Right atrium auricular region (tissue), 2 donors: ENCODE measurements around the gene ILKAP. TPM values are rescaled to one million over a fixed set of nuclear protein-coding genes. Genes with fewer than 3 reads are reported as not detected.

ENCODE experiments used
- DNase-seq: peaks from one replicate; pipeline ENCODE4 v3.0.0-alpha.2; 2019; ENCODE audit warnings: low spot score
- H3K27ac ChIP-seq, 2 donors: fragments of 200-600 bp; sonication (generic); 1 replicate in 1 of 2; 2 replicates in 1 of 2; pipeline ENCODE4 v1.5.1; 2016 to 2019
- H3K27me3 ChIP-seq, 2 donors: fragments of 200-600 bp; sonication (generic); one replicate each; pipeline versions ENCODE4 v1.5.1 to v1.6.0; 2017 to 2019
- H3K36me3 ChIP-seq: fragments of 200-600 bp; sonication (generic); one replicate; pipeline ENCODE4 v1.5.1; 2016
- H3K4me1 ChIP-seq, 2 donors: fragments of 200-600 bp; sonication (generic); one replicate each; pipeline versions ENCODE4 v1.5.1 to v1.6.0; 2017 to 2019
- H3K4me3 ChIP-seq, 2 donors: fragments of 200-600 bp; sonication (generic); 1 replicate in 1 of 2; 2 replicates in 1 of 2; pipeline ENCODE4 v1.5.1; 2017 to 2019; ENCODE audit warnings: mild to moderate bottlenecking in 1 of 2, moderate library complexity in 1 of 2
- H3K9me3 ChIP-seq, 2 donors: fragments of 200-600 bp; sonication (generic); one replicate each; pipeline ENCODE4 v1.5.1; 2019
- total RNA-seq, 2 donors: library from RNA; depleted of rRNA; stranded (reverse); fragments of >200 nt; gene quantifications; one replicate each; pipeline ENCODE4 v1.1.0, GENCODE V29; 2016
- TF ChIP-seq, protein P1 (sequence below), 2 donors: fragments of 200-600 bp; sonication (generic); IDR thresholded peaks; one replicate each; pipeline ENCODE4 v1.5.1; 2019; ENCODE audit warnings: antibody characterized with exemption in 2 of 2

ILKAP gene
- total RNA-seq, 2 donors from 2014 or later, result 15.9 to 17.6 TPM

DNA sequence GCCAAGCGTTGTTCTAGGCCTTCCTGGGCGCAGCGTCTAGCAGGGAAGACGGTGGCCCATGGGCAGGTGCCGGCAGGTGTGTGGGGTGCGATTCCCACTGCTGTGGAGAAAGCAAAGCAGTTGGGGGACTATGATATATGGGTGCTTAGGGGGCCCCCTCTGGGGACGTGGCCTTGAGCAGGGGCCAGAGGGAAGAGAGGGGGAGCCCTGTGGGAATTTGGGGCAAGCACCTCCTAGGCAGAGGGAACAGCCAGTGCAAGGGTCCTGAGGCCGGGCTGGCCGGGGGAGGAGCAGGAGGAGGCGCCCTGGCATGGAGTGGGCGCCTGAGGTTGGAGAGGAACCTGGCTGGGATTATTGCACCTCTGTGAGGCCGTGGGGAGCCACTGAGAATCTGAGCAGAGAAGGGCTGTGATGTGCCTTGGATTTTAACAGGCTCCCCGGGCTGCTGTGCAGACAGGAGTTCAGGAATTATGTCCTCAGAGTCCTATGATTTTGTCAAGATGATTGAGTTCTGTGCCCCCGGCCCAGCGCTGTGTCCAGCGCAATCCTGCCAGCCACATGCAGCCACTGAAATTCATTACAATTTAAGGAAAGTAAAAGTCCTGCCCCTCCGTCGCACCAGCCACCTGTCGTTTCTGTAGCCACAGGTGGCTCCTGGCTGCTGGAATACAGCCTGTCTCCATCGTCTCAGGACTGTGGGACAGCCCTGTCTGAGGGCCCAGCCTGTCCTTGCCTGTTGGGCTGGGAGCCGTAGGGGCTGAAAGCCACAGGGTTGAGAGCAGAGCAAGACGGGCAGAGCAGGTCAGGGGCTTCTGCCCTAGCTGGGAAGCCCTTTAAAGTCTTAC is 74.1 kb downstream of the ILKAP start:
- no peak overlapping the region for H3K4me3 ChIP-seq
- DNase-seq, result no peak

DNA sequence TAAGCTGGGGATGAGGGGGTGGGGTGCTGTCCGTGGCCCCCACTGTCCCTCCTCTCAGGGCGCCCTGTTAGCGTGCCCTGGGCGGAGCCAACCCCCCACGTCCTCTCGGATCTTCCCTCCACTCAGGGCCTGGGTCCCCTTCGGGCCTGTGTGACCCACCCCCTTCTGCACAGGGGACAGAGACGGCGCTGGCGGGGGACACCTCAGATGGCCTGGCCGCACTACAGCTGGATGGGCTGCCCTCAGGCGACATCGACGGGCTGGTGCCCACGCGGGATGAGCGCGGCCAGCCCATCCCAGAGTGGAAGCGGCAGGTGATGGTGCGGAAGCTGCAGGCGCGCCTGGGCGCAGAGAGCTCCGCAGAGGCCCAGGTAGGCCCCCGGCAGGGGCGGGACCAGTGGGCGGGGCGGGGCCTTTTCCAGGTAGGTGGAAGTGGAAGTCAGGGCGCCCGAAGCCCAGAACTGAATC is 74.9 kb downstream of the ILKAP start:
- Histone ChIP-seq H3K27ac (no peak overlapping the region), H3K4me1 (peaks cover 0 to 6% of the 10 kb centered on the region in 2 donors), H3K9me3 (no peaks in the 10 kb centered on the region), H3K36me3 (no peaks in the 10 kb centered on the region), H3K27me3 (no peaks in the 10 kb centered on the region), H3K4me3 (no peak overlapping the region)
- no peak for DNase-seq
- TF ChIP-seq, protein P1, sequence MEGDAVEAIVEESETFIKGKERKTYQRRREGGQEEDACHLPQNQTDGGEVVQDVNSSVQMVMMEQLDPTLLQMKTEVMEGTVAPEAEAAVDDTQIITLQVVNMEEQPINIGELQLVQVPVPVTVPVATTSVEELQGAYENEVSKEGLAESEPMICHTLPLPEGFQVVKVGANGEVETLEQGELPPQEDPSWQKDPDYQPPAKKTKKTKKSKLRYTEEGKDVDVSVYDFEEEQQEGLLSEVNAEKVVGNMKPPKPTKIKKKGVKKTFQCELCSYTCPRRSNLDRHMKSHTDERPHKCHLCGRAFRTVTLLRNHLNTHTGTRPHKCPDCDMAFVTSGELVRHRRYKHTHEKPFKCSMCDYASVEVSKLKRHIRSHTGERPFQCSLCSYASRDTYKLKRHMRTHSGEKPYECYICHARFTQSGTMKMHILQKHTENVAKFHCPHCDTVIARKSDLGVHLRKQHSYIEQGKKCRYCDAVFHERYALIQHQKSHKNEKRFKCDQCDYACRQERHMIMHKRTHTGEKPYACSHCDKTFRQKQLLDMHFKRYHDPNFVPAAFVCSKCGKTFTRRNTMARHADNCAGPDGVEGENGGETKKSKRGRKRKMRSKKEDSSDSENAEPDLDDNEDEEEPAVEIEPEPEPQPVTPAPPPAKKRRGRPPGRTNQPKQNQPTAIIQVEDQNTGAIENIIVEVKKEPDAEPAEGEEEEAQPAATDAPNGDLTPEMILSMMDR (IDR thresholded peaks at IDR 0.05), result no peak

More for the DNA sequence above, 74.1 kb downstream of the ILKAP start:
- Histone ChIP-seq H3K27ac (no peak overlapping the region), H3K9me3 (no peaks in the 10 kb centered on the region), H3K4me1 (peaks cover 0 to 6% of the 10 kb centered on the region in 2 donors), H3K27me3 (no peaks in the 10 kb centered on the region), H3K36me3 (no peaks in the 10 kb centered on the region)
- TF ChIP-seq, protein P1 (IDR thresholded peaks at IDR 0.05), result no peak

DNA sequence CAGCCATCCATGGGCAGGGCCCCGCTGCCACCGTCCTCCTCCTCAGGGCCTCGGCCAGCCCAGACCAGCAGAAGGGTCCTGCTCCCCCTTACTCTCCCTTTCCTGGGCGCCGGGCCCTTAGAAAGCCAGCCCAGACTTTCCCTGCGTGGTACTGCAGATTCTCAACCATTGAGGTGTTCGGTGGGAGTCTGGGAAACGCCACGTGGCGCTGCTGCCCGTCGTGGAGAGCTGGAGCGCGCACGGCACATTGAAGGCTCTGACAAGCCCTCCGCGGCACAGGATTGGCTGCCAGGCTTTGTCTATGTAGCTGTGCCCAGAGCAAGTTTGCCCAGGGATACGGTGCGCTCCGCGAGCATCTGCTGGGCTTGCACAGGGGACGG is 75.4 kb downstream of the ILKAP start:
- DNase-seq, result no peak
- H3K9me3 ChIP-seq, result no peaks in the 10 kb centered on the region
- no peaks in the 10 kb centered on the region for H3K27me3 ChIP-seq
- H3K27ac ChIP-seq, result no peak overlapping the region
- TF ChIP-seq, protein P1 (IDR thresholded peaks at IDR 0.05), result no peak
- H3K36me3 ChIP-seq, result no peaks in the 10 kb centered on the region
- H3K4me3 ChIP-seq, result no peak overlapping the region
- peaks cover 0 to 6% of the 10 kb centered on the region in 2 donors for H3K4me1 ChIP-seq

DNA sequence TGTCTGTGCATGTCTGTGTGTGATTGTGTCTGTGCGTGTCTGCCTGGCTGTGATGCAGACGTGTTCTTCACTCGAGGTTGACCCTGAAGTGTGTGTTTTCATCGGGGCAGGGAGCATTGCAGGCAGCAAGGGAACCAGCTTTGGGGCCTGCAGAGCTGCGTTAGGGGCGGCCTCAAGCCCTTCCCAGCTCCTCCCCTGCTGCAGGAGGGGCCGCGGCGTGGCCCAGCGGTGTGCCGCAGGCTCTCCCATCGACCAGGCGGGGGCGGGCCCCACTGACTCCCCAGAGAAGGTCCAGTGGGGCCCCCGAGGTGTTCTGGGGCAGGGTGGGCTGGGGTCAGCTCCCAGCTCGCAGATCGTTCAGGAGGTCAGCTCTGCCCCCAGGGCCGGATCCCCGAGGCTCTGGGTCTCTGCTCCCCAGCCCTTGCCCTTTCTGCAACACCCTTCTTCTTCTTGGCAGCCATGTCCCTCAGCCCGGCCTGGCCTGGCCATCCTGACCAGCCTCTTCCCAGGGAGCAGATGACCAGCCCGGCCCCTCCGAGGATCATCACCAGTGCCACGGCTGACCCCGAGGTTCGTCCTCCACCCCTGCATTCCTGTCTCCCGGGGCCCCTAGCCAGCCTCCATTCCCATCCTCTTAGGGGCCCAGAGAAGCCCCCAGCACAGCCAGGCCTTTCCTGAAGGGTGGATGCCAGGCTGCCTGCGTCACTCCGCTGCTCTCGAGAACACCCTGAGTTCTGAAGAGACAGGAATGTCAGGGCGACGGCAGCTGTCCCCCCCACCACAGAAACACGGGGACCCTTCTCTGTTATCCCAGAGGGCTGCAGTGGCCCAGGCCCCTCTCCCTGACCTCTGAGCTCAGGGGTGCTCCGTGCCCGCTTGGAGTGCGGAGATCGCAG is 76.1 kb downstream of the ILKAP start:
- TF ChIP-seq, protein P1 (IDR thresholded peaks at IDR 0.05), result peak in 1 of 2 donors; percentile 31
- Histone ChIP-seq H3K27me3 (no peaks in the 10 kb centered on the region), H3K27ac (no peak overlapping the region), H3K36me3 (no peaks in the 10 kb centered on the region), H3K4me1 (peaks cover 0 to 6% of the 10 kb centered on the region in 2 donors), H3K9me3 (no peaks in the 10 kb centered on the region), H3K4me3 (no peak overlapping the region)
- no peak for DNase-seq

DNA sequence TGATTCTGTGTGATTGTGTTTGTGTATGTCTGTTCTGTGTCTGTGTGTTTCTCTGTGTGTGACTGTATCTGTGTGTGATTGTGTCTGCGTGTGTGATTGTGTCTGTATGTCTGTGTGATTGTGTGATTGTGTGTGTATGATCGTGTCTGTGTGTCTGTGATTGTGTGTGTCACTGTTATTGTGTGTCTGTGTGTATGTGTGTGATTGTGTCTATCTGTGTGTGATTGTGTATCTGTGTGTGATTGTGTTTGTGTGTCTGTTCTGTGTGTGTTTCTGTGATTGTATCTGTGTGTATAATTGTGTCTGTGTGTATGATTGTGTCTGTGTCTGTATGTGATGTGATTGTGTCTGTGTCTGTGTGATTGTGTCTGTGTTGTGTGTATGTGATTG is 76.7 kb downstream of the ILKAP start:
- Histone ChIP-seq H3K4me3 (no peak overlapping the region), H3K27ac (no peak overlapping the region), H3K9me3 (no peaks in the 10 kb centered on the region), H3K36me3 (no peaks in the 10 kb centered on the region), H3K27me3 (no peaks in the 10 kb centered on the region), H3K4me1 (peaks cover 0 to 6% of the 10 kb centered on the region in 2 donors)
- TF ChIP-seq, protein P1 (IDR thresholded peaks at IDR 0.05), result no peak
- DNase-seq, result no peak
